Renal cortex interstitium (tissue), 11 donors: ENCODE results near the gene KRI1. TPM values are rescaled to one million over a fixed set of nuclear protein-coding genes. Genes with fewer than 3 reads are reported as not detected.

Experiments used
- DNase-seq, 11 donors: peaks; one replicate each; pipeline ENCODE4 v3.0.0-alpha.2; 2013; ENCODE audit warnings: low read depth in 9 of 11, low spot score in 4 of 11; ENCODE audit errors: extremely low read depth in 1 of 11
- polyA plus RNA-seq, 3 donors: library from polyadenylated mRNA; unstranded; fragments of 120-200 nt; gene quantifications; one replicate each; pipeline ENCODE4 v1.2.1, GENCODE V29; 2013; ENCODE audit not compliant: insufficient read length in 3 of 3

The KRI1 gene
- polyA plus RNA-seq, 3 donors, result 33.8 to 36.7 (median 34.4) TPM

DNA sequence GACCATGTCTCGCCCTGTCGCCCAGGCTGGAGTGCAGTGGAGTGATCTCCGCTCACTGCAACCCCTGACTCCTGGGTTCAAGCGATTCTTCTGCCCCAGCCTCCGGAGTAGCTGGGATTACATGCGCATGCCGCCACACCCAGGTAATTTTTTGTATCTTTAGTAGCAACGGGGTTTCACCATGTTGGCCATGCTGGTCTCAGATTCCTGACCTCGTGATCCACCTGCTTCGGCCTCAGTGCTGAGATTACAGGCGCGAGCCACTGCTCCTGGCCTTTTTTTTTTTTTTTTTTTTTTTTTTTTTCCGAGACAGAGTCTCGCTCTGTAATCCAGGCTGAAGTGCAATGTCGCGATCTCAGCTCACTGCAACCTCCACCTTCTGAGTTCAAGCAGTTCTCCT lies 57.8 kb downstream of the KRI1 start:
- DNase-seq, result no peak

DNA sequence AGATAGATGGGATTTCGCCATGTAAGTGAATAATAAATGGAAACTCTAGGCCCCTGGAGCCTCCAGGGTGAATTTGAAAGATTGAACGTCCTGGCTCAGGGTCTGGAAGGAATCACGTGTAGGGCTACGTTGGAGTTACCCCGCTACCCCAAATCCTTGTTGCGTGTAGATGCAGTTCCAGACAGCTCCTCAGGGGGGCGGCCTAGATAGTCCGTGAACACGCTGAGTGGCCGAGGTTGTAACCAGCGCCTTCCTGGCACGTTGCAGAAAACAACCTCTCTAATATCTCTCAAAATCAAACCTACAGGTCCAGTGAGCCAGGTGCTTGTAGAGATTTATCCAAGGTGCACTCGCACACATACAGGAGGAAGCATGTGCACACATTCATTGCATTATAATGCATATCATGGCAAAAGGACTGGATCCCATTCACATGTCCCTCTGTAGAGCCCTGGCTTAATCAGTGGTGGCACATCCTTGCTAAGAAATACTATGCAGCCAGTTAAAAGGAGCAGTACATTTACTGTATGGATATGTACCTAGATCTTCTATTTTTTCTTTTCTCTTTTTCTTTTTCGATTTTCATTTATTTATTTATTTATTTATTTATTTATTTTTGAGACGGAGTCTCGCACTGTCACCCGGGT lies 60.1 kb downstream of the KRI1 start:
- peak in 3 of 11 donors; percentile 33 to 46 (median 36) for DNase-seq

Other genes starting within 250 kb of the KRI1 start
- gene FDX2, start 250.0 kb downstream of the KRI1 start, polyA plus RNA-seq, result 10 to 100 TPM; 14.5 to 23.3 (median 20.6) TPM
- 10 to 100 TPM; 21.0 to 38.9 (median 37.3) TPM for gene RAVER1, start 232.5 kb downstream of the KRI1 start, polyA plus RNA-seq
- gene ICAM3, start 226.4 kb downstream of the KRI1 start, polyA plus RNA-seq, result 10 to 100 TPM in 1 of 3 donors, 1 to 10 TPM in 2; 8.2 to 10.4 (median 10.0) TPM
- 100 to 1,000 TPM; 101 to 151 (median 123) TPM for gene TYK2, start 185.4 kb downstream of the KRI1 start, polyA plus RNA-seq
- gene CDC37, start 162.5 kb downstream of the KRI1 start, polyA plus RNA-seq, result 100 to 1,000 TPM; 132 to 185 (median 178) TPM
- 1 to 10 TPM; 1.9 to 5.1 (median 2.1) TPM for gene PDE4A, start 145.5 kb downstream of the KRI1 start, polyA plus RNA-seq
- gene KEAP1, start 62.7 kb downstream of the KRI1 start, polyA plus RNA-seq, result 10 to 100 TPM; 56.6 to 89.6 (median 75.2) TPM
- gene S1PR5, start 48.6 kb downstream of the KRI1 start, polyA plus RNA-seq, result 1 to 10 TPM in 2 of 3 donors, under 1 TPM in 1; 0.78 to 1.5 (median 1.2) TPM
- 10 to 100 TPM; 24.2 to 33.0 (median 30.4) TPM for gene ATG4D, start 22.1 kb downstream of the KRI1 start, polyA plus RNA-seq
- gene CDKN2D, start 3.0 kb upstream of the KRI1 start, polyA plus RNA-seq, result 10 to 100 TPM in 2 of 3 donors, 1 to 10 TPM in 1; 7.9 to 12.5 (median 10.7) TPM
- 10 to 100 TPM; 34.9 to 55.7 (median 38.7) TPM for gene AP1M2, start 21.3 kb upstream of the KRI1 start, polyA plus RNA-seq
- gene SLC44A2, start 59.5 kb upstream of the KRI1 start, polyA plus RNA-seq, result 100 to 1,000 TPM; 175 to 191 (median 187) TPM
- gene ILF3, start 88.3 kb upstream of the KRI1 start, polyA plus RNA-seq, result 100 to 1,000 TPM; 295 to 328 (median 301) TPM
- 10 to 100 TPM; 46.1 to 80.7 (median 64.8) TPM for gene QTRT1, start 135.4 kb upstream of the KRI1 start, polyA plus RNA-seq
- 100 to 1,000 TPM; 117 to 168 (median 128) TPM for gene DNM2, start 152.1 kb upstream of the KRI1 start, polyA plus RNA-seq